Coronary artery (tissue), 2 donors: ENCODE results near the gene GPT2.
"Not testable (repeated sequence)": the region's sequence is repeated elsewhere in the genome, so short reads cannot be mapped to it uniquely, and the experiment has no call there.

Source experiments
- DNase-seq: peaks from one replicate; pipeline ENCODE4 v3.0.0-alpha.2; 2017; ENCODE audit warnings: low spot score
- H3K27ac ChIP-seq, 2 donors: fragments of 200-600 bp; sonication (generic); one replicate each; pipeline ENCODE4 v1.5.1; 2016 to 2019
- H3K4me3 ChIP-seq: fragments of 200-600 bp; sonication (generic); 2 replicates; pipeline ENCODE4 v1.5.1; 2016; ENCODE audit warnings: mild to moderate bottlenecking, moderate library complexity
- TF ChIP-seq, protein P1 (sequence below): fragments of 200-600 bp; sonication (generic); IDR thresholded peaks from one replicate; pipeline ENCODE4 v1.5.1; 2019; ENCODE audit warnings: antibody characterized with exemption

GPT2 gene

DNA sequence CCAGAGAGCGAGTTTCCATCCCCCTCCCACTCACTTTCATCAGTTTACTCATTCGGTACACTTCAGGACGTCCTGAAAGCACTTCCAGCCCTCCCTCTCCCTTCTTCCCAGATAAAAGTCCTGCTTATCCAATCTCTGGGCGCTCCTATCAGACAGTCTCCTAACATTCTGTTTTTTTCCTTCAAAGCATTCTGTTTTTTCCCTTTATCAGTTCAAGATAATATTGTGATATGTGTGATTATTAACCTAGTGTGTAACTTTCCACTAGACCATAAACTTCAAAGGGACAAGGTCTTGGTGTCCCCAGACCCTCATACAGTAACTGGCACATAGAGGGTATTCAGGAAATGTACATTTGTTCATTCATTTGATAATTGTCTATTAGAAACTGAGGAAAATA lies 28.8 kb upstream of the GPT2 start:
- DNase-seq = no peak
- TF ChIP-seq, protein P1, sequence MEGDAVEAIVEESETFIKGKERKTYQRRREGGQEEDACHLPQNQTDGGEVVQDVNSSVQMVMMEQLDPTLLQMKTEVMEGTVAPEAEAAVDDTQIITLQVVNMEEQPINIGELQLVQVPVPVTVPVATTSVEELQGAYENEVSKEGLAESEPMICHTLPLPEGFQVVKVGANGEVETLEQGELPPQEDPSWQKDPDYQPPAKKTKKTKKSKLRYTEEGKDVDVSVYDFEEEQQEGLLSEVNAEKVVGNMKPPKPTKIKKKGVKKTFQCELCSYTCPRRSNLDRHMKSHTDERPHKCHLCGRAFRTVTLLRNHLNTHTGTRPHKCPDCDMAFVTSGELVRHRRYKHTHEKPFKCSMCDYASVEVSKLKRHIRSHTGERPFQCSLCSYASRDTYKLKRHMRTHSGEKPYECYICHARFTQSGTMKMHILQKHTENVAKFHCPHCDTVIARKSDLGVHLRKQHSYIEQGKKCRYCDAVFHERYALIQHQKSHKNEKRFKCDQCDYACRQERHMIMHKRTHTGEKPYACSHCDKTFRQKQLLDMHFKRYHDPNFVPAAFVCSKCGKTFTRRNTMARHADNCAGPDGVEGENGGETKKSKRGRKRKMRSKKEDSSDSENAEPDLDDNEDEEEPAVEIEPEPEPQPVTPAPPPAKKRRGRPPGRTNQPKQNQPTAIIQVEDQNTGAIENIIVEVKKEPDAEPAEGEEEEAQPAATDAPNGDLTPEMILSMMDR = no peak
- no peak overlapping the region for H3K4me3 ChIP-seq
- no peak overlapping the region for H3K27ac ChIP-seq

DNA sequence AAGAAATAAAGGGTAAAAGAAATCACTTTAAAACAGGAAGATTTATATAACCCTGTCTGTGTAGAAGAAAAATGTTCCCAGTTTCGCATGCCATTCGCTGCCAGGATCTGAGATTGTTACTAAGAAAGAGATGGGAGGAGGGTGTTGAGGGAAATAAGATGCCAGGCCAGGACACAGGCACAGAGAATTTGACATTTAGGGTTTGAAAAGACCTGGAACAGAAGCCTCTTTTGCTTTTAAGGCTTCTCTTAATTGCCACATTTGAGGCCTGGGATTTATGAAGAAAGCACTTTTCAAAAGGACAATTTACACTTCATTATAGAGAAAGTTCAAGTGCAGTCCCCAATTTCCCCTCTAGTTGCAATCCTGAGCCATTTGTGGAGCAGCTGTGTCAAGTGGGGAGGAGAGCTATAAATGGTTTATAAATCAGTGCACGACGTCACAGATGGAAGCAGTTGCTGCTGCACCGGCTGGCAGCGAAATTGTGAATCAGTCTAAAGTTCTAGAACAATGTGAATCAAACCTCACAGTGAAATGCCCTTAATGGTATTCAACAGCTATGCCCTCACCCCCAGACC lies 26.7 kb upstream of the GPT2 start:
- Histone ChIP-seq H3K27ac (no peak overlapping the region), H3K4me3 (no peak overlapping the region)
- no peak for DNase-seq
- TF ChIP-seq, protein P1 = no peak

DNA sequence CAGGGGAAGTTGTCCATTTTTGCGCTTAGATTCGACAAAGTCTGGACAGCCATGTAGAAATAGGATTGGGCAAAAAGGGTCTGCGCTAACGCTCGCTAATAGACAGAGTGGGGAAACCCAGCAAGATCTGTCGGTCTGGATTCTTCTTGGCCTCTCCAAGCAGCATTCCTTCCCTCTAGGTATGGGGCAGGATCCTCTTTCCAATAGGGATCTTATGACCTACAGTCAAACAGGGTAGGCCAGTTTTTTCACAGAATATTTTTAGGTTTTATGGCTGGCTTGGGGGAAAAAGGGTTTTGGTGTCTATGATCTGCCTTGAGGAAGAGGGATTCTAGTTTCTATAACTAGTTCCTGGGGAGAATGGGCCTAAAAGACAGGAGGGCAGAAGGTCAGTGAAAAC lies 26.0 kb upstream of the GPT2 start:
- TF ChIP-seq, protein P1 = no peak
- no peak overlapping the region for H3K27ac ChIP-seq

DNA sequence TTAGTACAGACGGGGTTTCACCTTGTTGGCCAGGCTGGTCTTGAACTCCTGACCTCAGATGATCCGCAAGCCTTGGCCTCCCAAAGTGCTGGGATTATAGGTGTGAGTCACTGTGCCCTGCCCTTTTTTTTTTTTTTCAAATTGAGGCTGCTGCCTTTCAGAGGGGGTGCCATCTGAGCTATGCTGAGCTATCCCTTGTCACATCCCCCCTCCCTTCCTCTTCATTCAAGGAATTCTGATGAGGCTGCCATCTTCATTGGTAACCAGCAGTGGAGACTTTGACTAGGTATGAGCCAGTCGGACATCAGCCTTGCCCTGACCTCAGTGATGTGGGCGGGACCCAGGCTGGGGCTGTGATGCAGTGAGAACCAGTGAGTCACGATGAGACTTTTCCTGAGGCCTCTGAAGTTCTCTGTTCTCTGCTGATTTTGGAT lies 24.4 kb upstream of the GPT2 start:
- DNase-seq = no peak
- Histone ChIP-seq H3K27ac (no peak overlapping the region), H3K4me3 (no peak overlapping the region)
- TF ChIP-seq, protein P1 = no peak

More for the DNA sequence above, 26.0 kb upstream of the GPT2 start:
- no peak for DNase-seq
- H3K4me3 ChIP-seq = no peak overlapping the region

DNA sequence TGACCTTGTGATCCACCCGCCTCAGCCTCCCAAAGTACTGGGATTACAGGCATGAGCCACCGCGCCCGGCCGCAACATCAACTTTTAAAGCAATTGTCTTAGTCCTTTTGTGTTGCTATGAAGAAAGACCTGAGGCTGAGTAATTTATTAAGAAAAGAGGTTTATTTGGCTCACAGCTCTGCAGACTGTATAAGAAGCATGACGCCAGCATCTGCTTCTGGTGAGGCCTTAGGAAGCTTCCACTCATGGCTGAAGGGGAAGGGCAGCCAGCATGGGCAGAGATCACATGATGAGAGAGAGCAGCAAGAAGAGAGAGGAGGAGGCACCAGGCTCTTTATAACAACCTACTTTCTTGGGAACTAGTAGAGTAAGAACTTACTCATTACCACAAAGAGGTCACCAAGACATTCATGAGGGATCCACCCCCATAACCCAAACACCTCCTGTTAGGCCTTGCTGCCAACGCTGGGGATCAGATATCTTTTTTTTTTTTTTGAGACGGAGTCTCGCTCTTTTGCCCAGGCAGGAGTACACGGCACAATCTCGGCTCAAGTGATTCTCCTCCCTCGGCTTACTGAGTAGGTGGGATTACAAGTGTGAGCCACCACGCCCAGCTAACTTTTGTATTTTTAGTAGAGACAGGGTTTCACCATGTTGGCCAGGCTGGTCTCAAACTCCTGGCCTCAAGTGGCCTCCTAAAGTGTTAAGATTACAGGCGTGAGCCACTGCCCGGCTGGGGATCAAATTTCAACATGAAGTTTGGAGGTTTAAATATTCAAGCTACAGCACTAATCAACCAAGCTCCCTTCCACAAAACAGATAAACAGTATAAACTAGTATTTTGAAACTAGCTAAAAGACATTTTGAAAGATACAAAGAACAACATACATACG lies 21.4 kb upstream of the GPT2 start:
- H3K27ac ChIP-seq = no peak overlapping the region
- no peak for DNase-seq
- TF ChIP-seq, protein P1 = no peak
- H3K4me3 ChIP-seq = no peak overlapping the region

DNA sequence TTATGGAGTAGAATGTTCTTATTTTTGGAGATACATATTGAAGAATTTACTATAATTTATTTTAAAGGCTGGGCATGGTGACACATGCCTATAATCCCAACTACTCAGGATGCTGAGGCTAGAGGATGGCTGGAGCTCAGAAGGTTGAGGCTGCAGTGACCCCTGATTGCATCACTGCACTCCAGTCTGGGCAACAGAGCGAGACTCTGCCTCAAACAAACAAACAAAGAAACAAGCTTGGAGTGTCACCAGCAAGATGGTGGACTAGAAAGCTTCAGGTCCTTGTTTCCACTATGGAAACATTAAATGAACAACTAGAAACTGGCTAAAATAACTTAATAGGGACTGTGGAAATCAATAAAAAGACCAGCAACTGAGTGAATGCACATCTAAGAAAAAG lies 17.9 kb upstream of the GPT2 start:
- no peak for DNase-seq
- H3K4me3 ChIP-seq = no peak overlapping the region
- no peak overlapping the region for H3K27ac ChIP-seq
- TF ChIP-seq, protein P1 = no peak

DNA sequence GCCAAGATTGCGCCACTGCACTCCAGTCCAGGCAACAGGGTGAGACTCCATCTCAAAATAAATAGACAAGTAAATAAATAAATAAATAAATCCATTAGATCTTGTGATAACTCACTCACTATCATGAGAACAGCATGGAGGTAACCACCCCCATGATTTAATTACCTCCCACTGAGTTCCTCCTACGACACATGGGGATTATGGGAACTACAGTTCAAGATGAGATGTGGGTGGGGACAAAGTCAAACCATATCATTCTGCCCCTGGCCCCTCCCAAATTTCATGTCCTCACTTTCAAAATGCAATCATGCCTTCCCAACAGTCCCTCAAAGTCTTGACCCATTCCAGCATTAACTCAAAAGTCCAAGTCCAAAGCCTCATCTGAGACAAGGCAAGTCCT lies 16.7 kb upstream of the GPT2 start:
- not testable (repeated sequence) for DNase-seq, H3K4me3 ChIP-seq, H3K27ac ChIP-seq

DNA sequence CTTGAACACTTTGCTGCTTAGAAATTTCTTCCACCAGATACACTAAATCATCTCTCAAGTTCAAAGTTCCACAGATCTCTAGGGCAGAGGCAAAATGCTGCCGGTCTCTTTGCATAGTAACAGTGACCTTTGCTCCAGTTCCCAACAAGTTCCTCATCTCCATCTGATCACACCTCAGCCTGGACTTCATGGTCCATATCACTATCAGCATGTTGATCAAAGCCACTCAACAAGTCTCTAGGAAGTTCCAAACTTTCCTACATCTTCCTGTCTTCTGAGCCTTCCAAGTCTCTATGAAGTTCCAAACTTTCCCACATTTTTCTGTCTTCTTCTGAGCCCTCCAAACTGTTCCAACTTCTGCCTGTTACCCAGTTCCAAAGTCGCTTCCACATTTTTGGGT lies 15.3 kb upstream of the GPT2 start:
- not testable (repeated sequence) for H3K27ac ChIP-seq, H3K4me3 ChIP-seq, DNase-seq
